ENCODE measurements around the gene PHACTR1. TPM values are rescaled to one million over a fixed set of nuclear protein-coding genes. Genes with fewer than 3 reads are reported as not detected.

PHACTR1 gene
- total RNA-seq, 2 donors from 2014 or later, result 1.3 to 4.3 TPM

- H3K27ac ChIP-seq, result no peak overlapping the region
- H3K4me3 ChIP-seq, result no peak overlapping the region
- TF ChIP-seq CTCF (IDR thresholded peaks at IDR 0.05) (no peak), POLR2A (IDR thresholded peaks at IDR 0.05) (no peak), POLR2AphosphoS5 (IDR thresholded peaks at IDR 0.05) (no peak)
- no peaks in the 10 kb centered on the region for H3K36me3 ChIP-seq
- 25% methylated on average over 1 of the region's 1 CpG for WGBS
- no peak for DNase-seq (ENCODE audit: low spot score)
- intact Hi-C loops (cut with DNase I), result no loop called here
- H3K9me3 ChIP-seq, result no peaks in the 10 kb centered on the region
- no peaks in the 10 kb centered on the region for H3K4me1 ChIP-seq (replicated peaks)
- no peaks in the 10 kb centered on the region for H3K27me3 ChIP-seq (replicated peaks; ENCODE audit: insufficient read depth)
Measured at GRCh38 chr6:12735786-12736185, 19.2 kb downstream of the PHACTR1 start.

GRCh38 chr6:12748411-12748810 is 31.8 kb downstream of the PHACTR1 start:
- intact Hi-C loops (cut with DNase I), result no loop called here
- 12% methylated on average over 2 of the region's 2 CpGs for WGBS
- no peaks in the 10 kb centered on the region for H3K9me3 ChIP-seq
- TF ChIP-seq POLR2A (IDR thresholded peaks at IDR 0.05) (no peak), POLR2AphosphoS5 (IDR thresholded peaks at IDR 0.05) (no peak), CTCF (IDR thresholded peaks at IDR 0.05) (no peak)
- H3K4me1 ChIP-seq (replicated peaks), result no peaks in the 10 kb centered on the region
- no peaks in the 10 kb centered on the region for H3K36me3 ChIP-seq
- H3K4me3 ChIP-seq, result no peak overlapping the region
- peaks cover 11% of the 10 kb centered on the region for H3K27me3 ChIP-seq (replicated peaks; ENCODE audit: insufficient read depth)
- no peak for DNase-seq (ENCODE audit: low spot score)
- H3K27ac ChIP-seq, result no peak overlapping the region

- H3K27me3 ChIP-seq (replicated peaks; ENCODE audit: insufficient read depth), result peaks cover 11% of the 10 kb centered on the region
- no peak for DNase-seq (ENCODE audit: low spot score)
- H3K36me3 ChIP-seq, result no peaks in the 10 kb centered on the region
- intact Hi-C loops (cut with DNase I), result no loop called here
- WGBS, result 4% methylated on average over 22 of the region's 23 CpGs
- H3K4me1 ChIP-seq (replicated peaks), result no peaks in the 10 kb centered on the region
- no peaks in the 10 kb centered on the region for H3K9me3 ChIP-seq
- no peak for TF ChIP-seq POLR2AphosphoS5 (IDR thresholded peaks at IDR 0.05)
- TF ChIP-seq POLR2A (IDR thresholded peaks at IDR 0.05), result no peak
- no peak for TF ChIP-seq CTCF (IDR thresholded peaks at IDR 0.05)
- H3K27ac ChIP-seq, result no peak overlapping the region
- no peak overlapping the region for H3K4me3 ChIP-seq
Measured at GRCh38 chr6:12748815-12749521, 32.4 kb downstream of the PHACTR1 start.

GRCh38 chr6:12749531-12750379 is 33.2 kb downstream of the PHACTR1 start:
- H3K27ac ChIP-seq, result no peak overlapping the region
- DNase-seq (ENCODE audit: low spot score), result no peak
- TF ChIP-seq CTCF (IDR thresholded peaks at IDR 0.05) (no peak), POLR2AphosphoS5 (IDR thresholded peaks at IDR 0.05) (no peak)
- intact Hi-C loops (cut with DNase I), result no loop called here
- H3K9me3 ChIP-seq, result no peaks in the 10 kb centered on the region
- H3K36me3 ChIP-seq, result no peaks in the 10 kb centered on the region
- H3K27me3 ChIP-seq (replicated peaks; ENCODE audit: insufficient read depth), result peaks cover 11% of the 10 kb centered on the region
- 2% methylated on average over 63 of the region's 75 CpGs for WGBS
- H3K4me3 ChIP-seq, result peak overlapping the region; percentile 4 to 20
- no peaks in the 10 kb centered on the region for H3K4me1 ChIP-seq (replicated peaks)

All from prostate gland (tissue), 2 donors.